HG02840 (cell line): ENCODE measurements around the gene CGGBP1.
"Not testable (repeated sequence)": the region's sequence is repeated elsewhere in the genome, so short reads cannot be mapped to it uniquely, and the experiment has no call there.

Experiments used
- ATAC-seq: cut with Tn5 transposase; IDR thresholded peaks from one replicate; pipeline ENCODE4 v1.9.1; 2021; ENCODE audit warnings: mild to moderate bottlenecking, moderate library complexity, moderate number of reproducible peaks; ENCODE audit not compliant: unreplicated experiment, low FRiP score

Gene CGGBP1

DNA sequence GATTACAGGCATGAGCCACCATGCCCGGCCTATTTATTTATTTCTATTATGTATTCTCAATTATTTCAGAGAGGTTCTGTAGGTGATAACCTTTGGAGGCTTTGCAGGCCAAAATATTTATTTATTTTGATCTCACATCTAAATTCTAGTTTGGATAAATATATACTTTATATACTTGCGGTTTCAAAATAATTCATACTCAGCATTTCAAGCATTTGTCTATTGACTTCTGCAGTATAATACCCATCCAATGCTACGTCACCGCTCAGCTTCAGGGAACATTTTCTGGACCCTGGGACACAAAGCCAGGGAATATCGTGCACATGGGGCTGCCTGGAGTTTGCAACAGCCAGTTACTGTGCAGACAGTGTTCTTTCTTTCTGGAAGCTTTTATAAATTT, 22.6 kb downstream of the CGGBP1 start:
- ATAC-seq = no peak

DNA sequence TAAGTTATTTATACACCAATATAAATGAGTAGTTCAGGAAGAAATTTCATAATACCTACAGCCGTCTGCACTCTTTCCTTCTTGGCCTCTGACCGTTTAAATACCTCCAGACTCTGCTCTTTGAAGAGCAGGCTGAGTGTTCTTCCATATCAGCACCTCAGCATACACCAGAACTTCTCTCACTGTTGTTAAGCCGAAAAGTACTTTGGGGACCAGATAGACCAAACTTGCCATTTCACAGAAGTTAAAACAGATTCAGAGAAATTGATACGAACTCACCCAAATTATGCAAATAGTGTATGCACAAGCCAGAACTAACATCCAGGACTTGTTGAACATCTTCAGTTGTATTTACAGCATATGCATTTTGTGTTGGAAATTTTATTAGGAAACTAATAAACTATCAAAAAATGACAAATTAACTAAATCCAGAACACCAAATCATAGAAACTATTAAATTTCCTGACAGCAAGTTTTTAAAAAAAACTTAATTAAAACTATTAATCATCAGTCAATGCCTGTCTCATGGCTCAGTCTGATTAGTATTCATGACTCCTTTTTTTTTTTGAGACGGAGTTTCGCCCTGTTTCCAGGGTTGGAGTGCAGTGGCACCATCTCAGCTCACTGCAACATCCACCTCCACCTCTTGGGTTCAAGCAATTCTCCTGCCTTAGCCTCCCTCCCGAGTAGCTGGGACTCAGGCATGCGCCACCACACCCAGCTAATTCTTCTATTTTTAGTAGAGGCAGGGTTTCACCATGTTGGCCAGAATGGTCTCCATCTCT, 24.1 kb downstream of the CGGBP1 start:
- no peak for ATAC-seq

DNA sequence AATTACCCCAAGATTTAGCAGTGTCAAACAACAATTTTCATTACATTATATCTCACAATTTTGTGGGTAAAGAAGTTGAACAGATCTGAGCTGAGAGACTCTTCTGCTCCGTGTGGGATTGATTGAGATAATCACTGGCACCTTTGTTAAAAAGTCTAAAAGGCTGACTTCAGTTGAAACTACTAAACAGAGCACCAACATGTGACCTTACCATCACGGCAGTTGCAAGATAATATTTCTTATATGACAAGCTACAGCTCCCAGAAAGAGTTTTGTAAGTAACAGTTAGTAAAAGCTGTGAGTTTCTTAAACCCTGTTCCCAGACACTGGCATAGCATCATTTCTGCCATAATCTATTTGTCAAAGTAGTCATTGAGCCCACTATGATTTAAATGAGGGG, 25.0 kb downstream of the CGGBP1 start:
- ATAC-seq = no peak

DNA sequence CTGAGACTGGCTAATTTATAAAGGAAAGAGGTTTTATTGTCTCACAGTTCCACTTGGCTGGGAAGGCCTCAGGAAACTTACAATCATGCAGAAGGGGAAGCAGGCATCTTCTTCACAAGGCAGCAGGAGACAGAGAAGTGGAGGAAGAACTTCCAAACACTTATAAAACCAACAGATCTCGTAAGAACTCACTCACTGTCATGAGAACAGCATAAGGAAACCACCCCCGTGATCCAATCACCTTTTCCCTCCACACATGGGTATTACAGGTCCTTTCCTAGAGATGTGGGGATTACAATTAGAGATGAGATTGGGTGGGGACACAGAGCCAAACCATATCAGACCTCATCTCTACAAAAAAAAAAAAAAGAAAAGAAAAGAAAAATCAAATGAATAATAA, 25.7 kb downstream of the CGGBP1 start:
- ATAC-seq = no peak

DNA sequence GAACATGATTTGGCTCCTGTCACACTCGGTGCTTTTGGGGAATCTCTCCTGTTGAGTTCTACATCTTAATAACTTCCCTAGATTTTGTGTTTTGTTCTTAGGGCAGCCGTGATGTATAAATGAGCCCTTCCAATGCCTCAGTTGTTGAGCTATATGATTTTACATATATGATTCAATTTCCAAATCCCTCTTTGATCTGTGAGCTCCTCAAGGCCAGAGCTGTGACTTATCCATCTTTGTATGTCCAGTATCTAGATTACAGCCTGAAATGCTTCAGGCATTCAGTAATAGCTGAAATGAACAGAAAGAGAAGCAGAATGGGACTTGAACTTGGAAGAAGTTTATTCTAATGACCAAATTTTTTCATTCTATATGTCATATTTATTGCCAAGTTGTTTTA, 26.6 kb downstream of the CGGBP1 start:
- ATAC-seq = no peak

DNA sequence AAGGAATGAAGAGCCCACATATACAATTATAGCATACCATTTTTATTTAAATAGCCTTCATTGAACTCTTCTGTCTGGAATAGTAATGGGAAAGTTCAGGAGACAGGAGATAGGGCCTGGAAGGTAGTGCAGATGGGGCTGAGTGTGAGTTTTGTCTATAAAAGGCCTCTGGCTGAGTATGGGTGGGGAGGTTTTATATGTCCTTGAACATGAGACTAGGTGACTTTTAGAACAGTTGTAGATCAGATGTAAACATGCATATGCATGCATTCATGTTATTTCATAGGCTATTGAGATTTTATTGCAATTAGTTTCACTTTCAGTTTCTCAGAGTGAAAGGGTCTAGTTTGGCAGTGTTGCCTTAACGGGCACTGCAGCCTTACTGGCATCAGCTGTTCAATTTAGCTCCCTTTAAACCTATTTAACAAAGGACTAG, 27.1 kb downstream of the CGGBP1 start:
- peak; percentile 76 for ATAC-seq

DNA sequence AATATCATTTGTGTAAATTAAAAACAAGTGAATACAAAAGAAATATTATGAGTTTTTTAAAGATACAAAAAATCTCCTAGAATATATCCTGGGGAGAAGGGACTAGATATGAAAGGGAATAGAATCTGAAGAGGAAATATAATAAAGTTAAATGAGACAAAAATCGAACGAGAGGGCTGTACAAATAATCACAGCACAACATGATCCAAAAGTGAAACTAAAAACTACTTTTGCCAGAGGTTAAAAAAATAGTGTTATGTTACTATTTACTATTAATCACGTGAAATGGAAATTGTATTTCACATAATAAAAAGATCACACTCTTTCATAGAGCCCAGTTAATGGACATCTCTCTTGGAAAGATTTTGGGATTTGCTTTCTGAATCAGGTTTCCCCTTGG, 28.6 kb downstream of the CGGBP1 start:
- ATAC-seq = no peak

DNA sequence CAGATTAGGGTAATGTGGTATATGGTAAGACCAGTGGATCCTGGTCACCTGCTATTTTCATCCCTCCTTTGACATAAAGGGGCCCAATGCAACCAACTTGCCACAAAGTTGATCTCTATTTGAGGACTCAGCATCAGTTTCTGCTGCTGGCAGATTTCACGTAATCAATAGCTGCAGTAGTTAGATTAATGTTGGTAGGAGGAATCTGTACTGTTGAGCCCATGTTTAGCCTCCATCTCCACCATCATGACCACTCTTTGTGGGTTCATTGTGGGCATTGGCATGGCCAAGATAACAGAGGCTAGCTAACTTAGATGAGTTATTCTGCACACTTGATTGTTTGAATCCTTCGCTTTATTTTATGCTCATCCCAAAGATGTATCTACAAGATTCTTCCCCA, 29.9 kb downstream of the CGGBP1 start:
- no peak for ATAC-seq

DNA sequence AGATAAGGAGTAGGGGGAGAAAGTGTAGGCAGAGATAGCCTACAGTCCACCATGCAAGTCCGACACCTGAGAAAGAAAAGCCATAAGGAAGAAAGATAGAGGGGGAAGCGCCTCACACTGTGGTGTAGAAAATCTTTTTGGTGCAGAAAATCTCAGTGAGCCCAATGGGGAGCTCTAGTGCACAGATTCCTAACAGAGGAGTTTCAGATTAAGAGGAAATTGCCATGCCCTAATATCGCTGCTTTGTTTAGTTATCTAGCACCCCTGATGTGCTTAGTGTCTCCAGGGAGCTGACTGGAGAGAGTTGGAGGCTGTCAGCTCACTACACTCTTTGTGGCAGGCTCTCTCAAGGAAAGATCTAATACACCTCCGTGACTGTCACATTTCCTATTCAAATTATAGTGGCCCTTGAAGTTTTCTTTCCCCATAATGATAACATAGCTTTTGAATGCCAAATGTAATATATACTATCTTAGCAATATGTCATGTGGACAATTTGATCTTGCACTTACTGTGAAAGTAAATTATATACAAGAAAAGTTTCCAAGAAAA, 33.7 kb downstream of the CGGBP1 start:
- no peak for ATAC-seq

DNA sequence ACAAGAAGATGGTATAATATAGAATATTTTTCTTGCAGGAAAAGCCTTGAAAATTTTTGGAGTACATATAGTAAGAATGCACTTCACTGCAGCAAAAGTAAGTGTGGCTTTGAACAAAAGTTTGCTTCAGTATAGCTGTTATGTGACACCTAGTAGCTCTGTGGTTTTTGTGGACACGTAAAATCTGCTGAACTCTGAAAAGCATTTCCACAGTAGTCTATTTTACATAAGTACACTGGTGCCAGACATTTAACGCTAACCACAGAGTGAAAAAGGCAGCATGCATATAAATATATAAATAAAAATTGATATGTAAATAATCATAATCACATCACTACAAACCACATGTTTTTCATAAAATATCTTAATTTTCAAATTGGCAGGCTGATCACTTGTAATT, 39.8 kb downstream of the CGGBP1 start:
- peak; percentile 71 for ATAC-seq

DNA sequence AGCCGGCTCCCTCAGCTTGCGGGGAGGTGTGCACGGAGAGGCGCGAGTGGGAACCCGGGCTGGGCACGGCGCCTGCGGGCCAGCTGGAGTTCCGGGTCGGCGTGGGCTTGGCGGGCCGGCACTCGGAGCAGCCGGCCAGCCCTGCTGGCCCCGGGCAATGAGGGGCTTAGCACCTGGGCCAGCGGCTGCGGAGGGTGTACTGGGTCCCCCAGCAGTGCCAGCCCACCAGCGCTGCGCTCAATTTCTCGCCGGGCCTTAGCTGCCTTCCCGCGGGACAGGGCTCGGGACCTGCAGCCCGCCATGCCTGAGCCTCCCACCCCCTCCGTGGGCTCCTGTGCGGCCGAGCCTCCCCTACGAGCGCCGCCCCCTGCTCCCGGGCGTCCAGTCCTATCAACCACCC, 43.1 kb downstream of the CGGBP1 start:
- not testable (repeated sequence) for ATAC-seq

DNA sequence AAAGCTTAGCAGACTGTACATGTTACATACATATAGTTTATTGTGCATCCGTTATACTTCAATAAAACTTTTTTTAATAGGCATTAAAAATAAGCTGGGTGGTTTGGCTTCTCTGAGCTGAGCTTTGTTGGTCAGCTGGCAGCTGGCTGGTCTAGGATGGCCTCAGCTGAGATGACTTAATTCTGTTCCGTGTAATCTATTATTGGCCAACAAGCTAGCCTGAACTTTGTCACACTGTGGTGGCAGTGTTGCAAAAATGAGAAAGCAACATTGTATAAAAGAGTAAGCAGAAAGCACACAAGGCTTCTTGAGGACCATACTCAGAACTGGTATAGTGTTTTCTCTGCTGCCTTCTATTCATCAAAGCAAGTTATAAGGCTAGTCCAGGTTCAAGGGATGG, 45.2 kb downstream of the CGGBP1 start:
- ATAC-seq = no peak

DNA sequence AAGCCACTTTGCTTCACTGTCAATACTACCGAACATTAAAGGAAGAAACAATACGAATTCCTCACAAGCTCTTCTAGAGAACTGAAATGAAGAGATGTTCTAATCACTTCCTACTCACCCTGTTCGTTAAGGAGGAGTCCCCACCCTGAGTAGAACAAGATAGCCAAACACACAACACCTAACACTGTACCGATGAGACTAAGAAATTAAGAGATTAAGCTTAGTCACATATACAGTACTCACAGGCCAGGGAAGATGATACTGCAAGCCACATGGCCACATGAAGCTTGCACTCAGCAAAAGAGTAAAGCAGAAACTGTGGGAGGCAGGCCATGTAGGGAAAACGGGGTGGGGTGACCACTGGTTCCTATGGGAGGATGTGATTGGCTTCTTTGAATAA, 48.0 kb downstream of the CGGBP1 start:
- ATAC-seq = no peak

DNA sequence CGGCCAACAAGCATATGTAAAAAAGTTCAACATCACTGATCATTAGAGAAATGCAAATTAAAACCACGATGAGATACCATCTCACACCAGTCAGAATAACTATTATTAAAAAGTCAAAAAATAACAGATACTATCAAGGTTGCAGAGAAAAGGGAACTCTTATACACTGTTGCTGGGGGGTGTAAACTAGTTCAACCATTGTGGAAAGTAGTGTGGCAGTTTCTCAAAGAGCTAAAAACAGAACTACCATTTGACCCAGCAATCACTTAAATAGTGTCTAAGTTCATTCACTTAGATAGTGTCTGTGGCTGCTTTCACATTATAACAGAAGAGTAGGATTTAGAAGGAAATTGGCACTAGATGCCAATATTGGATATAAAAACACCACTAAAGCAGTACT, 49.7 kb downstream of the CGGBP1 start:
- no peak for ATAC-seq

DNA sequence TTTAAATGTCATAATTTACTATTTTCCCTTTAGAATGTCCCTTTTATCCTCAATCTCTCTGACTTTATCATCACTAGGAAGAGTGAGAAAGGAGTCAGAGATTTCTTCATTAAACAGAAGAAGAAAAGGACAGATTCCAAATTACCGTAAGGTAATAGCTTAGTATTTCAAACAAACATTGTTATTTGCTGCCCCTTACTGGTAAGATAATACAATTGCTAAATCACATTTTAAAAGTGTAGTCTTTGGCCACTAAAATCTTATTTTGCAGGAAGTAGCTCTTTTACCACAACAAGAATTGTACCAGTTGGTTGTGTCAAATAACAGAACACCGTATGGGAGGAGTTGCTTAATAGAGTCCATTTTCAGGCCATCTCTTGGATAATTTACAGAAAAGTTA, 53.7 kb downstream of the CGGBP1 start:
- ATAC-seq = no peak

DNA sequence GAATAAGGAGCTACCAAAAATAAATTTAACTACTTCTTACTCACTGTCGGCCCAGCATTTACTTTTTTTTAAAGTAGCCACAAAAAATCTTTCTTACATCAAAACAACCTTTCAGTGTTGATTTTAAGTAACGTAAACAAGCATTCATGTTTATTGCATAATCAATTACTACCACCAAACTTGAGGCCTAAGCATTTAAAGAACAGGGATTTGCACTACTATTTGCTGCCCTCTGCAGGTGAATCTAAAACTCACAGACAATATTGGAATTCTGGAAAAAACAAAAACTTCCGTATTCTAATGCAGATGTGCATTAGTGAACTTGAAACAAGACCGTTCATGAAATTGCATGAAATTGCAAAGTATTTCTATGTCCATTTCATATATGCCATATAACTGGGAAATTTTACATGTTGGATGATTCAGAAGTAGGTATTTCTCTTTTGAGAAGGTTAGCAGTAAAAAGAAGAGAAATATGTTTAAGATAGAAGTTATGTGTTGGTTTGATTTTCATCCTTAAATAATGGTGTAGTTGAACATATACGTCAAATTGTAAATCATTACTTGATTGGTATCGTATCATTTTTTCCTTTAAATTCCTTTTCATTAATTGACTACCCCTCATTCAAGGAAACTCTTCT, 55.6 kb downstream of the CGGBP1 start:
- ATAC-seq = no peak

DNA sequence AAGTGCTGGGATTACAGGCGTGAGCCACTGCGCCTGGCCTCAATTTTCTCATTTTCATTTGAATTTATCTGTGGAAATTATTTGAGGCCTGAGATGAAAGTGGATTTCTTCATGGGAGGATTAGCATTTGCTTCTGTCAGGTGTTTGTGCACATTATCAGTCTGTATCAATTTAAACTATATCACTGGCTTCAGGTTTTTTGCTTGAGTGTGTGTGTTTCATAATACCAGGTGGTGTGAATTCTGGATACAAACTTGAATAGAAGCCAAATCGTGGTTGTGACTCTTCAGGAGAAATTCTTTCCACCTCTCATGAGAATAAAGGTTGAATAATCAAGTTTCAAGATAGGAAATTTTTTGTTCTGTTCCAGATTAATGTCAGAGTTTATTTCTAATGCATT, 56.4 kb downstream of the CGGBP1 start:
- ATAC-seq = no peak
